Stimulated activated CD8-positive, alpha-beta memory T cell treated with anti-CD3 and anti-CD28 coated beads, Interleukin-2, amount 100 ng/mL, for 1 hour (primary cell): Measurements from ENCODE around the gene NTRK3.

Experiments used
- DNase-seq, 2 donors: peaks; one replicate each; pipeline ENCODE4 v3.0.0-alpha.2; 2020; ENCODE audit warnings: low read depth in 2 of 2

NTRK3 gene

DNA sequence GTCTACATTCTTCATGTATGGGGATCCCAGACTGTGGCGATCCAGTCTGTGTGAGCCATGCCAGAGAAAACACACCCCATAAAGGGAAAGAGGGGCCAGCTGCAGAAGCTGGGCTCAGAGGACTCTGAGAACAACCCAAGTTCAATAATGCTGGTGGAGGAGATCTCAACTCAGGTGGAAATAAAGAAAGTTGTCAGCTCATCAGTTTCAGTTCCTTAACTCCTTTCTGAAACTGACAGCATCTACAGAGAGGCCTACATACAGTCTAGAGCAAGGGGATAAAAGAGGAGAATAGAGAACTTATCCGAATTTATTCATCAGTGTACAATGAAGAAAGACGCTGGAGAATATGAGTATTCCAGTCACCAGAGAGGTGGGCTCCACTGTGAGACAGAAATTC, 77.0 kb downstream of the NTRK3 start:
- DNase-seq: no peak

DNA sequence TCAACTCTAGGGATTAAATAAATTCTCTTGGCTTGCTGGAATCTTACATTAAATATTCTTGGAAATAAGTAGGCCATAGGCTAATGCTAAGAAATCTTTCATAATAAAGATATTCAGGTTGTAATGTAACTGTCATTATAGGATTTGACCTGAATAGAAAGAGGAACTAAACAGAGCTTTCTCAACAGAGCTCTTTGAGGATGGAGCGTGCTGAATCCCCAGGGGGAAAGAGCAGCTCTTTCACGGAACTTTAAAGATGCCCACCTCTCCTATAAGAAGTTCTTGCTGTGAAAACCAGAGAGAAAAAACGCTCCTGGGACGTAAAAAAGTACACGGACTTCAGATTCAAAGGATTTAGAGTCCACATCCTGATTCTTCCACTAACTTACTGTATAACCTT, 77.9 kb downstream of the NTRK3 start:
- no peak for DNase-seq

DNA sequence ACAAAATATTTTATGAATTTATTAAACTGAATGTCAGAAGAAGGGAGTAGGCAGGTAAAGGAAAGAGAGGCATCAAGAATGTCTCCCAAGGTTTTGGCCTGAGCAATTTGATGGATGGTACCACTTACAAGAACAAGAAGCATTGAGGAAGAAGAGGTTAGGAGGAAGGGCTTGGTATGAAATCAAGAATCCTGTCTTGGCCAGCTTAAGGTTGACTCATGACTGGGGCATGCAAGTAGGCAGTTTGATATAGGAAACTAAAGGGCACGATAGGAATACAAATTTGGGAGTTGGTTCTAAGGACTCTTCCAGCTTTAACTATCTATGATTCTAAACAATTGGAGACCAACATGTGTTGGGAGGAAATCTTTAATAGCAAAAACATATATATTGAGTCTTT, 79.1 kb downstream of the NTRK3 start:
- DNase-seq: no peak

DNA sequence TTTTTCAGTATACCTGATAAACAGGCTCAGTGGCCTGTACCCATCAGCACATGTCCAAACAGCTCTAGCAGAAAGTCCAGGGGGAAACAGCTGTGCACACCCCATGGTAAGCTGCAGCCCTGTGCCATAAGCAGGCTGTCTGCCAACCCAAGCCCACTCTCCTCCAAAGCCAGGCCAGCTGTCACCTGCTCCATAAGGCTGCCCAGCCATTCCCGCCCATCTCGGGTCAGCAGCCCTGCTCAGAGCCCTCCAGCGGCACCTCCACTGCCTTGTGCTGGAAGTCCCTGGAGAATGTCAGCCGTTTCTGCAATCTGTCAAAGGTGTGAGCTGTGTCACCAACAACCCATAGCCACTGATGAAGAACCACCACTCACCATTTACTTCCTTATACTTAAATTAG, 82.0 kb downstream of the NTRK3 start:
- no peak for DNase-seq

DNA sequence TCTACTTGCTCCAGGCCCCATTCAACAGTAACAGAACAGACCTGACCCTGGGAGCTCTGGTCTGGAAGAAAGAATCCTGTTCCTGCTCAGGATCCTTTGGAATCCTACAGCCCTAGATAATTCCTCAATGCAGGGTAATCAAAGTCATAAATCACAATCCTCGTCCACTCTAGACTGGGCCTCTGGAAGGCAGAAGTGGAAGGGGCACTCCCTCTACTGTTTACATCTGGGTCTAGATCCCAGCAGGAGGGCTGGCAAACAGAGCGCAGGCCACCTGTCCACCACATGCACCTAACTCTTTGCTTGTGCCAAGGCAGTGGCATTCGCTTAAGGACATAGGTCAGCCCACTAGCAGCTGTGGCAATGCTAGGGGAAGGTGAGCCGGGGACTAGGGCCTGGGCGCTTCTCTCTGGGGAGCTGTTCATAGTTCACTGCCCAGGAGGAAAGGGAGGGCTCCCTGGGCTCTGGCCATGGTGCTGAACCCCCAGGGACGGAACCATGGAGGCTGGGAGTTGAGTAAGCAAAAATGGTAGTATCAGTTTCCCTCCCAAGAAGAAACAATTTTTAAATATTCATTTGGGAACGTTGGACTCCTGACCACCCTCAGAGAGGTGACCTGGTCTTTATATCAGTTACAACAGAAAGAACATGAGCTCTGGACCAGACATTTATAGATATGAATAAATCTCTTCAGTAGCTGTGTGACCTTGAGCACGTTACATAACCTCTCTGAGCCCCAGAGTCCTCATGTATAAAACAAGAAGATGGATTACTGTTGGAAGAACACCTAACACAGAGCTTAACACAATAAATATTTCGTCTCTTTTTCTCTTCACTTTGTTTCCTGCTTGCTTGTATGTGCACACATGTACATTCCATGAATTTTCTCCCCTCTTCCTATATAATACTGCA, 90.2 kb downstream of the NTRK3 start:
- DNase-seq: no peak

DNA sequence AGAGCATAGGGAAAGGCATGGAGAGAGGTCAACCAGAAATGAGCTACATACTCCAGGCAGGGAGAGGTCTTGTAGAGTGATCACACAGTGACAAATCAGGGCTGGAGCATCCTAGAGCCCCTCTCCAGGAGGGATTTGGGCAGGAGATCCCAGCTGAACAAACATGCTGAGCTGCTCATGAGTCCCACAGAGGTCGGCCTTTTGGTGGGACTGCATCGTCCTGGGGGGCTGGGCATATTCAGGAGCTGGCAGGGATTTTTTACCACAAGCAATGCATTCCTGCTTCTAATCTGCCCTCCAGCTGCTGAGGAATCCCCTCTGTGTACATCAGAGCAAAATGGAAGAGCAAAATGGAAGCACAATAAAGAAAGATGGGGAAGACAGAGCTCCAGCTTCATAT, 94.9 kb downstream of the NTRK3 start:
- DNase-seq: no peak

DNA sequence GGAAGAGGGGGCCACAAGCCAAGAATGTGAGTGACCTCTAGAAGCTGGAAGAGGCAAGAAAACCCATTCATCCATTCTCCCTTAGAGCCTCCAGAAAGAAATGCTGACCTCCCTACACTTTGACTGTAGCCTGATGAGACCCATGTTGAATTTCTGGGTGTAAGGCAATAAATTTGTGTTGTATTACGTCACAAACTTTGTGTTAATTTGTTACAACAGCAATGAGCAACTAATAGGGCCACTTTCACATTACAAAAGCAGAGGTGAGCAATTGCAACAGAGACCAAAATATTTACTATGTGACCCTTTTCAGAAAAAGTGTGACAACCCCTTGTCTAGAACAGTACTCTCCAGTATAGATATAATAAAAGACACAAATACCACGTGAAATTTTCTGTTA, 101.2 kb downstream of the NTRK3 start:
- DNase-seq: no peak

DNA sequence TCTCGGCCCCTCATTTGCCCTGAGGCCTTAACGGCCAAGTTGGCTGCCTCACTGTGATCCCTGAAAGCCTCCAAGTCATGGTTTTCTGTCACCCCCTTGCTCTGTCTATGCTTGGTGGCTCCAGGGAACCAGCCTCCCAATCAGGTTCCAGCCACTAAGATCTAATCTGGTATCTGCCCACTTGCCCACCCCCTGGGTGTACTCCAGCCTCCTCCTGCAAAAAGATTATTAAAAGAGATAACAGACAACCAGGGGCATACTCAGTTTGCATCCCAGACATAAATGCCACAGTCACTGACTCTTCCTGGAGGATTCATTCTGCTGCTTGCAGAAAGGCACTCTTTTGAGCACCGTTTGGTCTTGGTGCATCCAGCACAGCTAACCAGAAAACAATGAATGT, 103.9 kb downstream of the NTRK3 start:
- no peak for DNase-seq

DNA sequence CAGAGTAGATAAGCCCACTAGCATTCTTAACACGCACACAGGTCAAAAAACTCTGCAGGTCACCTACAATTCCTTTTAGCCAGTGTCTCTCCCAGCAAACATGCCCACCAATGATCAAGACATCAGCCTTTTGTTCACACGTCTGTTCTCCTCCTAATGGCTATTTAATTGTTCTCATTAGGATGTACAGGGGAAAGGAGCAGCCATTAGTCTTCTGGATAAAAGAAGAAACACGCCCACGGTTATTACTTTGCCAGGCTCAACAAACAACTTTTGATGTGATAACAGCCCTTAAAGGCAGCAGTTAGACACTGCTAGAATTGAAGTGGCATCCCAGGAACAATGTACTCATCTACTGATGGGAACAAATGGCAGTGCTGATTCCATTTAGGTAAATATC, 108.8 kb downstream of the NTRK3 start:
- no peak for DNase-seq

DNA sequence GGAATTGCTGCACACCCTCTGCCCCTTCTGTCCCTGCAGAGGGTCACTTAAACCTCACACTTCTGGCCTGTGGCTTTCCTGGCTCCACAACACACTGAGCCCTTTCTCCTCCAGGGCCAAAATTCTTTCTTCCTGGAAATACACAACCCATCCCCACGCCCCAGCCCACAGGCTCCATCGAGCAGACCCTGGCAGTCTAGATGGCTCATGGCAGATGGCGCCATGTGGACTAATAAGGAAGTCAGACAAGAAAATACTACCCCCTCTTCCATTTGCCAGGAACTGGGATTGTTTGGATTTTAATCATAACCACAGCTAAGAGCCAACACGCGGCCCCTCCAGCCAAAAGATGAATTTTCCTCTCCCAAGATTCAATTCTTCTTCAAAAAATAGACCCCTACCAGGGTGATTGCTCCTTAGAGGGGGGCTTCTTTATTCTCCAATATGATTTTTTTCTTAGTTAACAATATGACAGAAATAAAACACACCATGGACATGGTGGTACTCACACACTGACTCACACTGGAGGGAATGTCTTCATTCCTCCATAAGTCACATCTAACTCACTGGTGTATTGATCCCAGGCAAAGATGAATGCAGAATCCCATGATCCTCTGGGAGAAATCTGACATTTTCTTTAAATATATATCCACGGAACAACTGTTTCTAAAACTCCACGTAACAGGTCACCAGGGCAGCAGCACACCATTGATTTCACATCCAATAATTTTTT, 111.5 kb downstream of the NTRK3 start:
- DNase-seq: no peak

DNA sequence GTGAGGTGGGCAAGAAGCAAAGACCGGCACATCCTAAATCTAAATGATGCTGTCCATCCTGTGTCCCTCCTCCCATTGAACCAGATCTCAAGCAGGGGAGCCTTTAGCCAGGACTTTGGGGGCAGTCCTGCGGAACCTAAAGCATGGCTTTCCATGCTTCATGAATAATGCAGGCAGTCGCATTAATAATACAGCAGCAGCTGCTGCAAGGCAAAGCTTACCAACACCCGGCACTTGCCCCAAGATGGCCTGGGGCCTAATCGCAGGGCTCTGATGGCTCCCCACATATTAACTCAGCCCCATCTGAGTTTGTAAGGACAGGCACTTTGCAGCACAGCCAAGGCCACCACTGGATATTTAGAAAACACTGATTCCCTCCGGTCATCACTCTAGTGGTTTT, 114.4 kb downstream of the NTRK3 start:
- DNase-seq: no peak

DNA sequence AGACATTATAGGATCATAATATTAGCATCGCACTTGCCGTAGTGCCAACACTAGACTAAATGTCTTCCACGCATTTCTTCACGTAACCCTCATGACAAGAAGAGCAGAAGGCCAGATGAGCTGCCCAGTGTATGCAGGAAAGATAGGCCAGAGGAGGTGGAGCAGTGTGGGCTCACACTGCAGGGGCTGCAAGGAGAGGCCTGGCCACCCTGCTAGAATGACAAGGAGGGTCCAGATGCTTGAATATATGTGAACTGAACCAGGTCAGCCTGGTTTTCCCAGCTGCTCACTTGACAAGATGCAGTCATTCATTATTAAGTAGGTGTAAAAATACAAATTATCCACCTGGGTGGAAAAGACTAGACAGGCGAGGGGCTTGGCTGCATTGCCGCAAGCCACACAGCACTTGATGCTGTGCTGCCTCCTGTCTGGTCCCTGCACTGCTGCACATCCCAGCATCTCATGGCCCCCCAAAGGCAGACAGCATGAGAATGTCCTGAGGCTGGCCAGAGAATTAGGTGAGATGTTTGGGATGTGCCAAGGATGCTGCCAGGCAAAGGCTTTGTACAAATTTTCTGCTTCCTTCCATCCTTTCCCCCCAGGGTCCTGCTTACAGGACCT, 115.2 kb downstream of the NTRK3 start:
- DNase-seq: no peak

DNA sequence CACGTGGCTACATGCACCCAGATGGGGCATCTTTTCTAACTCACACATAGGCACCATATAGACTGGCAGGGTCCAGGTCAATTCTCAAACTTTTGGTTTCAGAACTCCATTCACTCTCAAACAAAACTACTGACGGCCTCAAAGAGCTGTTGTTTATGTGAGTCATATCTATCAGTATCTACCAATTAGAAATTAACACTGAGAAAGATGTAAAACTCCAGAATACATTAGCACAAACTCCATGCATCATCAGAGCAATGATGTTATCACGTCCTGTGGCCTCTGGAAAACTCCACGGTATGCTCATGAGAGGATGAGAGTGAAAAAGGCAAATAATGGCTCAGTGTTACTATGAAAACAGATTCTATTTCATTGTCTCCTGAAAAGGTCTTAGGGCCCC, 116.1 kb downstream of the NTRK3 start:
- no peak for DNase-seq

DNA sequence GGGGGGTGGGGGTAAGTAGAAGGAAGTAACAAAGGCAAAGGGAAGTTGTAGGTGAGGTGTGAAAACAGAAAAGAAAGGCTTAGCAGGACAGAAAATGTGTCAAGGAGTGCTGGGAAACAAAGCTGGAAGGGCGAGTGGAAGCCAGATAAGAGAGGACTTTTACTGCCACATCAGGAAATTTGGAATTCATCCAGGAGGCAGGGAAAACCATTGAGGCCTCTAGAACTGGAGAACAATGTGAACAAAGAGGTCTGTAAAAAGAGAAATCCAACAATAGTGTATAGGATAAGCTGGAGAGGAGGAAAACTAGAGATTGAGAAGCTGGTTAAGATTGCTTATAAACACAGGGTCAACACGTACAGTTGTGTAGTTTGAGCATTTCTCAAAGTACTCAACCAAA, 116.6 kb downstream of the NTRK3 start:
- no peak for DNase-seq

DNA sequence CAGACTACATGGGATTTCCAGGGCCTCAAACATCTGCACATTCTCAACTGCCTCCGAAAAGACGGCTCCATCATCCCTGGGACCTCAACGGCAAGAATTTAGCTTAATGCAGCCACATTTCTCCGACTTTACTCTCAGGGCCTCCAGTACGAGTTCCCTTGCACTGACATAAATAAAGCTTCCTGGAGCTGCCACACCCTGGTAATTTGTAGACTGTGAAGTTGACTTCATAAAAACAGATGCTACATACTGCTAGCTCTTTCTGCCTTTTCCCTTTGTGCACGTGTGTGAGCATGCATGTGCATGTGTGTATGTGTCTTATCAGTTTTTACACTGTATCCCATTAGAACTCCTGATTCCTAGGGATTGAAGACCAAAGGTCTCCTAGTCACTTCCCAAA, 122.7 kb downstream of the NTRK3 start:
- no peak for DNase-seq

DNA sequence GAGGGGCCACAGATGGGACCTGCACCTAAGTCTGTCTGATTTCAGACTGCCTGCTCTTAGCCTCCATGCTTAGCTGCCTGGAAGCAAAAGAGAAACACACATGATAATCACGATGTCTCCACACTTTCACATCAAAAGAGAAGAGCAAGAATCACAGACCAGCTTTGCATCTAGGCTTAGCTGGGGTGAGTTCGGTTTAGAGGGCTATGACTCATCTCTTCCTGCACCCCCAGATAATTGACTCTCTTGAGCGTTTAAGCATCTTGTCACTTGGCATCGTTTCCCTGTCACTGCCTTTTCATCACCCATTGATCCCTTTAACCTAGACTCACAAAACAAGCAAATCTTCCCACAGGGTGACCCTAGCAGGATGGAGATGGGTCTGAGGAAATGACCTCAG, 124.0 kb downstream of the NTRK3 start:
- DNase-seq: no peak

DNA sequence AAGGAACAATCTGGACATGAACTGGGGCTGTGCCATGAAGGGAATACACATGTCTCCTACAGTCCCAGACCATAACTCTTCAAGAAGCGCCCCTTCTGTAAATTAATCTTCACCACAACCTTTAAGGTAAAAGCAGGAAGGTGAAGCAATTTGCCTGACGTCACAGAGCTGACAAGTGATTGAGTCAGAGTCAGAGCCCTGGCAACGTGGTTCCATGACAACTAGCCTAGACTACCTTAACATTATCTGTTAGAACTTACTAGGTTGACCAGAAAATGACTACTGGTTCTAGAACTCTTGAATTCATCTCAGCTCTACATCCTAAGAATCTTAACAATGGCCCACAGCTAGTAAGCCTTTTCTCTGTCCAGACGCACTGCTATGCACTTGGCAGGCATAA, 124.6 kb downstream of the NTRK3 start:
- DNase-seq: no peak

DNA sequence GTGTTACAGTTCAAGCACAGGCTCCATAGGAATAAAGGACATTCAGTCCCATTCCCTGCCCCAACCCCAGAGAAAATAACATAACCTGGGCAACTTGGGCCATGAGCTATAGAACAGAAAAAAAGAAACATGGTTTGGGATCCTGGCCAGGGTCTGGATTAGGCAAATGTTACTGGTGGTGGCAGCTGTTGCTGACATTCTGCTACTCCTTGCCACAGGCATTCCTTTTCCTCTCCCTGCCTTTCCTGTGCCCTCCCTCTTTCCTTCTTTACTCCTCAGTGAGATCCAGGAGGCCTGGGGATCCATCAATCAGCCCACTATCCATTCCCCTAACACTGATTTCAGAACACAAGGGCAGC, 129.1 kb downstream of the NTRK3 start:
- no peak for DNase-seq

DNA sequence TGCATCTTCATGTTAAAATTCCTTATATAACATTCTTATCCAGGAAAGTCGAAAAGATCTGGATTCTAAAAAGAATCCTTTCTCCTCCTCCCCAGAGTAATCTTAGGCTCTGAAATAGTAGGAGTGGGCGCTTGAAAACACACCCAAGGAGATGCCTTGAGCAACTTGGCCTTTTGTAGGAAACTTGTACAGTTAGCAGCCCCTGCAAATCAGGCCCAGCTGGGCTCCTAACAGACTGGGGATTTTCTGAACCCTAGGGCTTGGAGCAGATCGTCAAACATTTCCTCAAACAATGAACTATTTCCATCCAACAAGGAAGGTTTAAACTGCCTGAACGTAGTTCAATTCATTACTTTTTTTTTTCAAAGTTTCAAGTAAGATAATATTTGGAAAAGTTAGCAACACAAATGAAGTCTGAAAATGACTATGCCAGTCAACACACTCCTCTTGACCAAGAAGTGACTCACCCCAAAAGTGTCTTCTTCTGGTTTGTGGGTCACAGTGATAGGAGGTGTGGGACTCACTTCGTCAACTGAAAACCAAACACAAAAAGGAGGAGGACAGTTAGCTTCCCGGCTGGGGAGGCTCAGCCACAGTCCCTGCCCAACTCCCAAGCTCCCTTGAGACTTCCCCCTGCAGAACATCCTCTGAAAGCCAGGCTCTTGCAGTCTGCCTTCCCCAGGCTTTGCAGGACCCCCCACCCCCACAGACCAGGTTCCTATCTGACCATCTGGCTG, 129.7 kb downstream of the NTRK3 start:
- no peak for DNase-seq

DNA sequence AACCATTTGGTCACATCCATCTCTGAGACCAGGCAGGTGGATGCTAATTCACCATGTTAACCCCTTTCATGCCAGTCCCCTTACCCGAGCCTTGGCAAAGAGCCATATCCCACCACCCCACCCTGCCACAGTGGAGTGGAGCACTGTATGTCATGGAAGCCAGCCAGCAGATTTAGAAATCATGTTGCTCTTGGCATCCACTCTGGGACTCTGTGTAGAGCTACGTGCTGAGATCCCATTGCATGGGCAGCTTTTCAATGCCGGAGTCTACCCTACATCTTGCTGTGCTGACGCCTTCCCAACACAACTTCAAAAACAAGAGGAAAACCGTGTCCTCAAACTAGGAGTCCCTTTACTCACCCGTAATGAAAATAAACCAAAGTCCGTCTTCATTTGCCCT, 131.0 kb downstream of the NTRK3 start:
- no peak for DNase-seq

DNA sequence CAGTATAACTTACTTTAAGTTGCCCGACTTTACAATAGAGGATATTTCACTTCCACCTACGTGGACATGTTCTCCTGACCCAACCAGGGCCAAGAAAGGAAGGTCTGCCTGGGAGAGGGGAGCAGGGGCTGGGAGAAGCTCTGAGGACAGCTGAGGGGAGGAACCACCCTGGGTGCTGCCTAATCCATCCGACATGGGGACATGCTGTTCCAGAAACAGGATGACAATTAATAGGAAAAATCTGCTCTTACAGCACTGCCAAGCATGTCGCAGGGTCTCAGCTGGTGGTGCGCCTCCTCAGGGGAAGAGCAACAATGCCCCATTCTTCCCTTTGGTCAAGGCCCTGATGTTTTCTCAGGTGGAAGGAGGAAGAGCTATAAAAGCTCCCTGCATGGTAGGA, 132.3 kb downstream of the NTRK3 start:
- DNase-seq: no peak

DNA sequence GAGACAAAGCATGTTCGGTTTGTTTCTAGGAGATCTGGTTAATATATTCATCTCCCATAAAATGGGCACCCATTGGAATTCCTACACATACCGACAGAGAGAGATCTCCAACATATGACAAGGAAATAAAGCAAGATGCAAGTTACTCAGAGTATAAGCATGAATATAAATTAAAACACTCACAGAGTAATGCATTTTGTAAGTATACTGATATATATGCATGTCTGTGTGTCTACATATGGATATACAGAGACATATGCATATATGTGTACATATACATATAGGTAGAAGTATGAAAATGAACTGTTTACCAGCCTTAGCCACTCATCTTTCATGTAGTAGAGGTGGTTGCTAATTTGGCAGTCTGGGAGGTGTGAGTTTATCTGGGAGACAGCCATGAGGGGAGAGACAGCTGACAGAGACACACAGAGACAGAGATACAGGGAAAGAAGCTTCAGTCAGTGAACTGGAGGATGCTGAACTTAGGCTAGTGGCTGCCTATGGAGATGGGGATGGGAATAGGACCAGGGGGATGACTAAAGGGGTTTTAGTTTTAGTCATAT, 134.5 kb downstream of the NTRK3 start:
- no peak for DNase-seq
